HG02571 (cell line): ENCODE measurements around the gene ATP5F1B.

Experiments
- ATAC-seq: cut with Tn5 transposase; IDR thresholded peaks from one replicate; pipeline ENCODE4 v1.9.1; 2021; ENCODE audit warnings: mild to moderate bottlenecking, moderate library complexity; ENCODE audit not compliant: unreplicated experiment

The ATP5F1B gene

GRCh38 chr12:56626701-56627100, 19.1 kb downstream of the ATP5F1B start:
- no peak for ATAC-seq

DNA sequence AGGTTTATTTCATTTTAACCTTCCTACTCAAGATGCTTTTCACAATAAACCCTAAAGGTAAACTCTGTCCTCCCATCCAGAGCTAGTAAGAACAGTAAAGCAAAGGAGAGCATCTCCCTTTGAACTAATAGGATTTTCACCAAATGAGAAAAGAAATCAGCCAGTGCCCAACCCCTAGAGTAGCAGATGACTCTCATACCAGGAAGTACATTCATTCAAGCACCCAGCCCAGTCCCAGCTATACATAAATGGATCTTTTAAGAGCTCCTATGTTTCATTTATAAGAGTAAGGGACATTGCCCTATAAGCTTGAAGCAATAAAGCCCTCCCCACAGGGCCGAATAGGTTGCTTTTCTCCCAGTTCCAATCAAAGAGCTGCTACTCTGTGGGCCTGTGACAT, 23.2 kb downstream of the ATP5F1B start:
- no peak for ATAC-seq

DNA sequence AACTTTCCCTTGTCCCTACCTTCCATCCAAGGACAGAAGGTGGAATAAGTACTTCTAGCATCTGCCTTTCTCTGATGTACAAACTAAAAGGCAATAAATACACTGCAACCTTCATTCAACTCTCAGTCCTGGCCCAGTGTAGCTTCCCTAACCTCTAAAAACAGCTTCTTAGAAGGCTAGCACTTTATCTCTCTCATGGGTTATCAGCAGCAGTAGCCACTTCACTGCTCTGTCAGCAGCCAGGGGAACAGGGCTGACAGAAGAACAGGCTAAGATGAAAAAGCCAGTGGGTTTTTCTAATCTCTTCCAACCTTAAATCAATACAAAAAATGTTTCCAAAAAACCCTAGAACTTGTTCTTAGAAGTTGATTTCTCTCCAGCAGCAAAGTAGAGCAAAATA, 28.9 kb downstream of the ATP5F1B start:
- ATAC-seq = no peak

- ATAC-seq = no peak
Observed at GRCh38 chr12:56616244-56616643, 29.5 kb downstream of the ATP5F1B start.

DNA sequence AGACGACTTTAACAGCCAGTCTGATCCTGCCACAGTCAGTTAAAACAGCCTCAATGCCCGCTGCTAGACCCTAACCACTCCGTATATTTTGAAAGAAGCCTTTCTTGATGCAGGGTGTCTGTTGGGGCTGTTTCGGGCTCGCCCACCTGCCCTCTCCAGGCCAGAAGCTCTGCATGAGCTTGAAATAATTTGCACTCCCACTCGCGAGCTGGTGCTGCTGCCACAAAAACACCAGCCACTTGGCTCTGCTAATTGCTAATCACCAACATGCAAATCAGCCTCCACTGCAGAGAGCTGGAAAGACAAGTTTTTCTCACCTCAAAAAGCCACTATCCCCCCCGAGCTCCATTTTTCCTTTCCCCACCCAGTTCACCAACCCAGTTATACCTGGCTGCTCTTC, 31.2 kb downstream of the ATP5F1B start:
- no peak for ATAC-seq

DNA sequence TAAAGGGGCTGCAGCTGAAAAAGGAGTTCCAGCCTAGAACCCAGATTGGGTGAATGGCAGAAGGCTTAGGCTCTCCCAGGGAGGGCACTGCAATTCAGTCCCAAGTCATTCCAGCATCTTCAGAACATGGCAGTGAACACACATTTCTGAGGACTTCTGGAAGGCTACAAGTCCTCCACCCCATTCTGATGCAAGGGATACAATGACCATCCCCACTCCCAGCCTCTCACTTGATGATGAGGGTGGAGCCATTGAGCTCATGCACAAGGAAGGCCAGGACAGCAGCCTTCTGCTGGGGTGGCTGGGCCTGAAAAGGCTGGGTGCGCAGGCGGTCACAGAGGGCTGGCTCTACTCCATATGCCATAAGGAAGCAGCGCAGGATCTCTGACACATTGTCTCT, 41.4 kb downstream of the ATP5F1B start:
- ATAC-seq = no peak

DNA sequence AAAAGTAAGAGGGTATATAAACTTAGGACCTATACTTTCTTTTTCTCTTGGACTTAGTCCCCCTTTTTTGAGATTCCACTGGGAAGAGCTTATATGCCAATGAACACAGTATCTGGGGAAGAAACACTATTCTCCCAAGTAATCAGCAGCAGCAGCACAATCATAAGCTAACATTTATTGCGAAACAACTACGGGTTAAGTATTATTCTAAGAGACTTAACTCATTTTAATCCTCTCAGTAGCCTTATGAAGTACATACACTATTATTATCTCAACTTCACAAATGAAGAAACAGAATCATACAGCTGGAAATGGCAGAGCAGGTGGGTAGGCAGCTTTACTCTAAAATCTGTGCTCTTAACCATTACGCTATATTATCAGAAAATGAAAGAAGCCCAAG, 43.5 kb downstream of the ATP5F1B start:
- ATAC-seq = no peak

DNA sequence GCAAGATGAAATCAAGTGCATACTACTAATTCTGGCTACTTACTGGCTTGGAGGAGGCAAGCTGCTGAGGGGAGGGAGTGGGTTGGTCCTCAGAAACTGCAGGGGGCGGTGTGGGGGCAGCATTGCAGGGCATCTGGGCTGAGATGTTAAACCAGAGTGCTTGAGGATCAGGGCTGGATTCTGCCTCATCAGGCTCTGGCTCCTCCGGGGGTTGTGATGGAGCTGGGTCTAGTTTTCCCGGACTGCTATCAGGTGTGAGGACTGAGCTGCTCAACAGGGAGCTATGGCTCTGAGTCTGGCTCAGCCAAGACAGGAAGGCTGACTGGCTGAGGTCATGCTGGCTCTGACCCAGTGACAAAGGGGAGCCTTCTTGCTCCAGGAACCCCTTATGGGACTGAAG, 44.3 kb downstream of the ATP5F1B start:
- ATAC-seq = no peak

GRCh38 chr12:56600753-56601152, 45.0 kb downstream of the ATP5F1B start:
- ATAC-seq = no peak

- ATAC-seq = no peak
Observed at GRCh38 chr12:56599797-56600196, 46.0 kb downstream of the ATP5F1B start.

DNA sequence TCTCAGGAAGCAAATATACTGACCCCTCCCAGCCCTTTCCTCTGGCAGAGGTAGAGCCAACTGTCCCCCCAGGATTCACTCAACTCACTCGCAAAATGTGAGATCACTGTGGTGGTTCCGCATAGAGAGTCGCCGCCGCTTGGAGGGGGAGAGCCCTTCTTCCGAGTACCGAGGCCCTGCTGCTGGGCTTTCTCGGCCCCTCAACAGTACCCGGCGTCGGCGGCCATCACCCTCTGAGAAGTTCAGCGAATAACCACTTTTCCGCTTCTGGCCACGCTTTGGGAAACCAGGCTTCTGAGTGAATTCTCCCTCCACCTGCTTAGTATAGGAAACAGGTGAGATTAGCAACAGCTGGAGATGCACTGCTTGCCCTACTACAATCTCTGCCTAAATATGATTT, 46.7 kb downstream of the ATP5F1B start:
- no peak for ATAC-seq

- no peak for ATAC-seq
Observed at GRCh38 chr12:56596815-56597214, 49.0 kb downstream of the ATP5F1B start.

- ATAC-seq = no peak
Observed at GRCh38 chr12:56593909-56594621, 51.7 kb downstream of the ATP5F1B start.

DNA sequence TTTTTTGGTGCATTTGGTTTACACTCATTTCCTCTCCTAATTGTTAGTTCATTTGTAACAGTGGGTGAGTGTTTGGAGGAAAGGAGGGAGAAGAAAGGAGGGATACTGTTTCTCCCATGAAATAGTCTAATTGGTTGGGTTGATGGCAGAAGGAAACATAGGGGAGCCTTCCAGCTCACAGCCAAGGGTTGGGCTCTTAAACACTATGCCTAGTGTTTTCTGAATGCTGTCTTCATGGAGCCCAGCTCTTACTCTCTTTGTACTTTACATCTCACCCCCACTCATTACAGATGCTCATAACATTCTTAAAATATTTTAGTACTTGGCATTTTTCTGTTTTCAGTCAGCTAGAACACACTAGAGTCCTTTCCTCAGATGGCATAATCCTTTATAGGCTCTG, 53.8 kb downstream of the ATP5F1B start:
- ATAC-seq = no peak

DNA sequence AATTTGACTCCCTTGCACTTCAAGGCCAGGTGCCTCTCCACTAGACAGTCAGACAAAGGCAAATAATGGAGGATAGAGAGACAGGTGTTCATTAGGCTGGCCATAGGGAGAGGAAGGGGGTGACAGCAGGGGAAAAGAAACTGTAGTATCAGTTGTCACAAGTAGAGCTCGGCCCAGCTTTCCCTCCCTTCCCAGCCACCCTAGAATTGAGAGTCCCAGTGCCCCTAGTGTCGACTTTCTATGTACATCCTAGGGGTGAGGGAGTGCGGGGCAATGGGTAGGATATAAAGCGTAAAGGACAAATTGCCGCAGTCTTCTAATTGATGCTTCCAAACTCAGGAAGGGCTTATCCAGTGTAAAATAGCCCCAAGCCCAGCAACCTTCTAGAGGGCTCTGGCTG, 54.7 kb downstream of the ATP5F1B start:
- ATAC-seq = no peak

GRCh38 chr12:56590237-56590830, 55.5 kb downstream of the ATP5F1B start:
- no peak for ATAC-seq

GRCh38 chr12:56589783-56590182, 56.0 kb downstream of the ATP5F1B start:
- ATAC-seq = no peak
